Effector memory CD8-positive, alpha-beta T cell (primary cell): ENCODE data around the gene DNAJC22.
A peak's percentile ranks its signal among the peaks of the same experiment; 100 is the strongest.

Source experiments
- ATAC-seq: fragments of 150-1000 bp; cut with Tn5 transposase; replicated peaks from 2 replicates; pipeline ENCODE4 v1.10.0; 2021; ENCODE audit warnings: mild to moderate bottlenecking, moderate library complexity
- DNase-seq, 3 experiments: peaks; one replicate each; pipeline ENCODE4 v3.0.0; 2021
- H3K27ac Mint-ChIP-seq, 2 donors: one replicate each; pipeline ENCODE4 v1.8.0; 2022; ENCODE audit warnings: mild to moderate bottlenecking in 2 of 2, mixed read lengths in 2 of 2, moderate library complexity in 2 of 2
- H3K27me3 Mint-ChIP-seq, 2 donors: one replicate each; pipeline ENCODE4 v1.8.0; 2022; ENCODE audit warnings: mixed read lengths in 2 of 2
- H3K36me3 Mint-ChIP-seq: one replicate; pipeline ENCODE4 v1.8.0; 2022; ENCODE audit warnings: mild to moderate bottlenecking, moderate library complexity, mixed read lengths; ENCODE audit not compliant: insufficient read depth
- H3K4me1 Mint-ChIP-seq, 2 donors: one replicate each; pipeline ENCODE4 v1.8.0; 2022; ENCODE audit warnings: low read depth in 2 of 2, mixed read lengths in 2 of 2
- H3K4me3 Mint-ChIP-seq, 2 donors: one replicate each; pipeline ENCODE4 v1.8.0; 2022; ENCODE audit warnings: mild to moderate bottlenecking in 2 of 2, mixed read lengths in 2 of 2, moderate library complexity in 2 of 2
- H3K9me3 Mint-ChIP-seq, 2 donors: one replicate each; pipeline ENCODE4 v1.8.0; 2022; ENCODE audit warnings: mixed read lengths in 2 of 2

Gene DNAJC22

DNA sequence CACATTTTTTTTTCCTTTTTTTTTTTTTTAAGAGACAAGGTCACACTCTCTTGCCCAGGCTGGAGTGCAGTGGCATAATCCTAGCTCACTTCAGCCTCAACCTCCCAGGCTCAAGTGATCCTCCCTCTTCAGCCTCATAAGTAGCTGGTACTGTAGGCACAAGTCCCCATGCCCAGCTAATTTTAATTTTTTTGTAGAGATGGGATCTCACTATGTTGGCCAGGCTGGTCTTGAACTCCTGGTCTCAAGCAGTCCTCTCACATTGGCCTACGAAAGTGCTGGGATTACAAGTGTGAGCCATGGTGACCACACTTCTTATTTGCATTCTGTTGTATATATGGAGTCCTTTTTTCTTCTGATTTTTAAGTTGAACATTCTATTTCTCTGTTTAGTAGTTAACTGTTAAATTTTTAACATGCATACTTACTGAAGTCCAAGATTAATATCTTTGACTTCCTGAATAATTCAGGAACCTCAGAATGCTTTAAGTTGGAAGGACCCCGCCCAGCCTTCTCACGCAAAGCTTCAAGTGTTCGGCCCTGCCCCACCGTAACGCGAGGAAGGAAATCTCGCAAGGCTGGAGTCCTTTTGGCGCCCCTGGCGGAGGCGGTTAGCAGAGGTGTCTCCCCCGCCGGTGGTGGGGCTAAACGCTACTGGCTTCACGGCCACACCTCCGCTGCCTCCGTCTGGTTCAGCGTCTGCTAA is 42.1 kb downstream of the DNAJC22 start:
- DNase-seq, result peak; percentile 51 to 67 (median 57)
- Mint-ChIP-seq H3K9me3 (no peaks in the 10 kb centered on the region), H3K4me3 (peak overlapping the region; percentile 36 to 44), H3K27me3 (no peaks in the 10 kb centered on the region), H3K36me3 (peaks cover 6% of the 10 kb centered on the region), H3K27ac (no peak overlapping the region), H3K4me1 (peaks cover 6 to 7% of the 10 kb centered on the region in 2 donors)
- ATAC-seq, result peak; percentile 100

DNA sequence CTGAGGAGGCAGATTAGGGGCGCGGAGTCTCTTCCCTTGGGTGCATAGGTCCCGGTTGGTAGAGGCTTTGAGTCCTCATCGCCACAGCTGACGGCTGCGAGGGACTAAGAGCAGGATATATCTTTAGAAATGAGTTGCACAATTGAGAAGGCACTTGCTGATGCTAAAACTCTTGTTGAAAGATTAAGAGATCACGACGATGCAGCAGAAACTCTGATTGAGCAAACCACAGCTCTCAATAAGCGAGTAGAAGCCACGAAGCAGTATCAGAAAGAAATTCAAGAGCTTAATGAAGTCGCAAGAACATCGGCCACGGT is 42.7 kb downstream of the DNAJC22 start:
- Mint-ChIP-seq H3K4me3 (peak overlapping the region; percentile 36 to 44), H3K27ac (no peak overlapping the region), H3K36me3 (peaks cover 6% of the 10 kb centered on the region), H3K9me3 (no peaks in the 10 kb centered on the region), H3K4me1 (peaks cover 6 to 7% of the 10 kb centered on the region in 2 donors), H3K27me3 (no peaks in the 10 kb centered on the region)
- no peak for DNase-seq
- no peak for ATAC-seq

DNA sequence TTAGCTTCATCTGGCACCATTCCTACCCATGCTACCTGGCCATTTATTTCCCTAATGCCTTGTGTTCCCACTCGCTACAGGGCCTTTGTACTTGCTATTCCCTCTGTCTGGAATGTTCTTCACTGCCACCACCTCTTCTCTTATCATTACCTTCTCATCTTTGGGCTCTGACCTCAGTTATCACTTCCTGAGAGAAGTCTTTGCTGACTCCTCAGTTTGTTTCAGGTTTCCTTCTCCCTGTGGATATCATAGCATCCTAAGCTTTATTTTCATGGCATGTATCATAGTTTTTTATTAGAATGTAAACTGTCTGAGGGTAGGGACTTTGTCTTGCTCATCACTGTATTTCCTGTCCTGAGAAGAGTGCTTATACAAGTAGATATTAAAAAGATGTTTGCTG is 50.3 kb downstream of the DNAJC22 start:
- Mint-ChIP-seq H3K4me1 (peaks cover 0 to 6% of the 10 kb centered on the region in 2 donors), H3K36me3 (no peaks in the 10 kb centered on the region), H3K4me3 (no peak overlapping the region), H3K27me3 (no peaks in the 10 kb centered on the region), H3K9me3 (no peaks in the 10 kb centered on the region), H3K27ac (no peak overlapping the region)
- ATAC-seq (no peak), DNase-seq (no peak)

DNA sequence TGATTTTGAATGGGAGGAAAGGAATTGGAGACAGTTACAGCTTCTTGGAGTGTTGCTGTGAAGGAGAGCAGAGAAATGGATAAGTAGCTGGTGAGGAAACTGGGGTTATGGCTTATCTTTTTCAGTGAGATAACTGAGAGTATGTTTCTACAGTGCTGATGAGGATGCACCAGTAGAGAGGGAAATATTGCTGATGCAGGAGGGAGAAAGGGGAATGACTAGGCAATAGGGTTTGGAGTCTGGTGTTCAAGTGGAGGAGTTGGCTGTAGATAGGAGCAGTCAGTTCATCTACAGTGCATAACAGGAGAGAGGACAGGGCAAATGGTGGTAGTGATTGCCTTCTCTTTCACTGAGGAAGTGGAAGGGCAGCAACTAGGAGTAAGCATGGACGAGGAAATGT is 53.6 kb downstream of the DNAJC22 start:
- peaks cover 0 to 10% of the 10 kb centered on the region in 2 donors for H3K4me1 Mint-ChIP-seq
- ATAC-seq (no peak), DNase-seq (no peak)
- H3K36me3 Mint-ChIP-seq, result no peaks in the 10 kb centered on the region
- H3K4me3 Mint-ChIP-seq, result no peak overlapping the region
- H3K27me3 Mint-ChIP-seq, result no peaks in the 10 kb centered on the region
- no peak overlapping the region for H3K27ac Mint-ChIP-seq
- no peaks in the 10 kb centered on the region for H3K9me3 Mint-ChIP-seq
